ENCODE results near the gene CCL26.

DNA sequence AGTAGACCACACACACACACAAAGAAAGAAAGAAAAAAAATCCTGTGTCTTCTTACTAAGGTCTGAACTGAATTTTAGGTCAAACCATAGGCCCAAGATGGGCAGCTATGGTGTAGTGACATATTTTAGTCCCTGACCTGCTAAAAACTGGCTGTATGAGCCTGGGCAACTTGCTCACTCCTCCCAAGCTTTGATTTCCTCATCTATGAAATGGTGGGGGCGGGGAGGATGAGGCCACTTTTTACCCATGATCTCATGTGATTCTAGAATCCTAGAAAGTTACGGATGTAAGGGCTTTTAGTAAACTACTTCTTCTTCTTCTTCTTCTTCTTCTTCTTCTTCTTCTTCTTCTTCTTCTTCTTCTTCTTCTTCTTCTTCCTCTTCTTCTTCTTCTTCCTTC lies 47.7 kb upstream of the CCL26 start:
- TF ChIP-seq, protein P1, sequence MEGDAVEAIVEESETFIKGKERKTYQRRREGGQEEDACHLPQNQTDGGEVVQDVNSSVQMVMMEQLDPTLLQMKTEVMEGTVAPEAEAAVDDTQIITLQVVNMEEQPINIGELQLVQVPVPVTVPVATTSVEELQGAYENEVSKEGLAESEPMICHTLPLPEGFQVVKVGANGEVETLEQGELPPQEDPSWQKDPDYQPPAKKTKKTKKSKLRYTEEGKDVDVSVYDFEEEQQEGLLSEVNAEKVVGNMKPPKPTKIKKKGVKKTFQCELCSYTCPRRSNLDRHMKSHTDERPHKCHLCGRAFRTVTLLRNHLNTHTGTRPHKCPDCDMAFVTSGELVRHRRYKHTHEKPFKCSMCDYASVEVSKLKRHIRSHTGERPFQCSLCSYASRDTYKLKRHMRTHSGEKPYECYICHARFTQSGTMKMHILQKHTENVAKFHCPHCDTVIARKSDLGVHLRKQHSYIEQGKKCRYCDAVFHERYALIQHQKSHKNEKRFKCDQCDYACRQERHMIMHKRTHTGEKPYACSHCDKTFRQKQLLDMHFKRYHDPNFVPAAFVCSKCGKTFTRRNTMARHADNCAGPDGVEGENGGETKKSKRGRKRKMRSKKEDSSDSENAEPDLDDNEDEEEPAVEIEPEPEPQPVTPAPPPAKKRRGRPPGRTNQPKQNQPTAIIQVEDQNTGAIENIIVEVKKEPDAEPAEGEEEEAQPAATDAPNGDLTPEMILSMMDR (IDR thresholded peaks at IDR 0.05 in 2 of 3, conservative IDR thresholded peaks at IDR 0.05 in 1 of 3; ENCODE audit: insufficient read depth in 2 of 3, low read depth in 1 of 3, low read length in 3 of 3): no peak
- TF ChIP-seq SRF (CRISPR knock-in tag; IDR thresholded peaks at IDR 0.05) (no peak), GABPB1 (CRISPR knock-in tag; IDR thresholded peaks at IDR 0.05) (no peak), MYC (IDR thresholded peaks at IDR 0.05; ENCODE audit: low read depth, low read length) (no peak), MYC (CRISPR knock-in tag; IDR thresholded peaks at IDR 0.05; ENCODE audit: borderline replicate concordance, low read depth) (no peak), RFX5 (IDR thresholded peaks at IDR 0.05; ENCODE audit: low read depth, low read length) (no peak)
